SK-N-MC (cell line): ENCODE results near the gene PTGES3L.

Experiments used
- EZH2 ChIP-seq: fragments of 200-600 bp; sonication (generic); IDR thresholded peaks from one replicate; pipeline ENCODE4 v1.6.1; 2017; ENCODE audit warnings: antibody characterized with exemption
- FOXP2 ChIP-seq: optimal IDR thresholded peaks from 2 replicates; pipeline ENCODE3; 2011; ENCODE audit warnings: mild to moderate bottlenecking, moderate library complexity; ENCODE audit not compliant: insufficient read depth; ENCODE audit errors: extremely low read length, control extremely low read depth

- TF ChIP-seq EZH2: no peak
- no peak for TF ChIP-seq FOXP2
These were observed 34.3 kb upstream of the PTGES3L start for GRCh38 chr17:43014020-43014648.
